ENCODE results near the gene ARMS2. TPM values are rescaled to one million over a fixed set of nuclear protein-coding genes. Genes with fewer than 3 reads are reported as not detected.

ARMS2 gene
- total RNA-seq, 2 donors from 2014 or later: not detected

DNA sequence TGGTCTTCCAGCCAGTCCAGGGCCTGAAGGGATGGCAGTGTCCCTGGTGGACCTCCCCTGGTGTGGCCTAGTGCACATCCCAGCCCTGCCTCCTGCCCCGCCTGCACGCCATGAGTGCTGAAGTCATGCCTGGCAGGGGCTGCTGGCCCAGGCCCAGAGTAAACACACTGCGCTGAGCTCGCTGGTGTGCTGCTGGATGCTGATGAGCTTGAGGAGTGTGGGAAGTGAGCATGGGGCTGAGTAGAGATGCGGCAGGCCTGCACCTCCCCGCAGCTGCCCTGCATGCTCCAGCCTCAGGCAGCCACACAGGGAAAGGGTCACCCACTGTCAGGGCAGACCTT is 50.1 kb downstream of the ARMS2 start:
- Histone ChIP-seq H3K9me3 (no peaks in the 10 kb centered on the region), H3K36me3 (peaks cover 26% of the 10 kb centered on the region), H3K4me3 (no peak overlapping the region), H3K27ac (peak overlapping the region; percentile 43 to 66), H3K27me3 (replicated peaks; ENCODE audit: insufficient read depth) (no peaks in the 10 kb centered on the region), H3K4me1 (ENCODE audit: control insufficient read depth in 1 of 2, low read depth in 2 of 2) (peaks cover 17 to 36% of the 10 kb centered on the region in 2 donors)
- no peak for TF ChIP-seq CTCF (IDR thresholded peaks at IDR 0.05)
- DNase-seq (ENCODE audit: low spot score) (peak; percentile 41), ATAC-seq (ENCODE audit: insufficient number of reproducible peaks, low FRiP score, low read depth) (peak; percentile 52)

DNA sequence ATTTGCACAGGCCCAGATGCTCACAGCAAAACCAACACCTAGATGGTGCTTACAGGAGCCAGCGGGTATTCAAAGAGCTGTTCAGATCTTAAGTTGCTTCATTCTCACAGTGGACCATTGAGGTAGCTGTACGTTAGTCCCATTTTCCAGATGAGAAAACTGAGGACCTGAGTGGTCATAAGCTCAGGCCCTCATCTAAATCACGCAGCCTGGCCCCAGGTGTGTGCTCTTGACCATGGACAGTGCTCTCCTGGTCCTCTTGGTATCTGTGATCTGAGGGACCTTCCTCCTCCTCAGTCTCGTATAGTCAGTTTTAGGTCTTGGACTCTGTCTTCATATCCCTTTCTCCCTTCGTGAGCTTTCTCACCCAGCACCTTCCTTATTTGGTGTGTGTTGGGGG is 50.6 kb downstream of the ARMS2 start:
- TF ChIP-seq CTCF (IDR thresholded peaks at IDR 0.05): no peak
- H3K27me3 ChIP-seq (replicated peaks; ENCODE audit: insufficient read depth): no peaks in the 10 kb centered on the region
- H3K9me3 ChIP-seq: no peaks in the 10 kb centered on the region
- no peak overlapping the region for H3K4me3 ChIP-seq
- DNase-seq (ENCODE audit: low spot score) (no peak), ATAC-seq (ENCODE audit: insufficient number of reproducible peaks, low FRiP score, low read depth) (no peak)
- no peak overlapping the region for H3K27ac ChIP-seq
- H3K4me1 ChIP-seq (ENCODE audit: control insufficient read depth in 1 of 2, low read depth in 2 of 2): peaks cover 13 to 32% of the 10 kb centered on the region in 2 donors
- H3K36me3 ChIP-seq: peaks cover 29% of the 10 kb centered on the region

- Histone ChIP-seq H3K9me3 (no peaks in the 10 kb centered on the region), H3K4me3 (no peak overlapping the region), H3K27ac (no peak overlapping the region), H3K4me1 (ENCODE audit: control insufficient read depth in 1 of 2, low read depth in 2 of 2) (peaks cover 9 to 21% of the 10 kb centered on the region in 2 donors), H3K36me3 (peaks cover 36% of the 10 kb centered on the region), H3K27me3 (replicated peaks; ENCODE audit: insufficient read depth) (no peaks in the 10 kb centered on the region)
- DNase-seq (ENCODE audit: low spot score) (no peak), ATAC-seq (ENCODE audit: insufficient number of reproducible peaks, low FRiP score, low read depth) (no peak)
- TF ChIP-seq CTCF (IDR thresholded peaks at IDR 0.05): no peak
Measured at GRCh38 chr10:122505885-122506645, 51.6 kb downstream of the ARMS2 start.

Other genes with a start within 250 kb of the ARMS2 start
- gene BTBD16, start 183.4 kb upstream of the ARMS2 start, total RNA-seq: not detected
- gene PLEKHA1, start 79.9 kb upstream of the ARMS2 start, total RNA-seq: 10 to 100 TPM; 22.3 to 46.8 TPM
- gene HTRA1, start 6.9 kb downstream of the ARMS2 start, total RNA-seq: 100 to 1,000 TPM; 282 to 473 TPM
- under 1 TPM in 1 of 2 donors, not detected in 1; 0.14 TPM for gene DMBT1, start 106.1 kb downstream of the ARMS2 start, total RNA-seq
- gene C10orf120, start 245.2 kb downstream of the ARMS2 start, total RNA-seq: not detected

Data from thoracic aorta (tissue), 2 donors.